Tongue (tissue), 2 donors: Measurements from ENCODE around the gene PTGES3. TPM values are rescaled to one million over a fixed set of nuclear protein-coding genes. Genes with fewer than 3 reads are reported as not detected.
A peak's percentile ranks its signal among the peaks of the same experiment; 100 is the strongest.
"Not testable (repeated sequence)": the region's sequence is repeated elsewhere in the genome, so short reads cannot be mapped to it uniquely, and the experiment has no call there.

Experiments
- DNase-seq: peaks from one replicate; pipeline ENCODE4 v3.0.0-alpha.2; 2015
- total RNA-seq: library from RNA; depleted of rRNA; stranded (reverse); fragments of >200 nt; gene quantifications from one replicate; pipeline ENCODE4 v1.2.3, GENCODE V29; 2014

The PTGES3 gene, protein sequence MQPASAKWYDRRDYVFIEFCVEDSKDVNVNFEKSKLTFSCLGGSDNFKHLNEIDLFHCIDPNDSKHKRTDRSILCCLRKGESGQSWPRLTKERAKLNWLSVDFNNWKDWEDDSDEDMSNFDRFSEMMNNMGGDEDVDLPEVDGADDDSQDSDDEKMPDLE
- 92.4 TPM for total RNA-seq

- DNase-seq = peak; percentile 100
These were observed at the start of gene PTGES3 for GRCh38 chr12:56688129-56688845. PTGES3 (minus strand) TSS chr12:56688284; CDS start chr12:56687999, 285 bp downstream.

DNA sequence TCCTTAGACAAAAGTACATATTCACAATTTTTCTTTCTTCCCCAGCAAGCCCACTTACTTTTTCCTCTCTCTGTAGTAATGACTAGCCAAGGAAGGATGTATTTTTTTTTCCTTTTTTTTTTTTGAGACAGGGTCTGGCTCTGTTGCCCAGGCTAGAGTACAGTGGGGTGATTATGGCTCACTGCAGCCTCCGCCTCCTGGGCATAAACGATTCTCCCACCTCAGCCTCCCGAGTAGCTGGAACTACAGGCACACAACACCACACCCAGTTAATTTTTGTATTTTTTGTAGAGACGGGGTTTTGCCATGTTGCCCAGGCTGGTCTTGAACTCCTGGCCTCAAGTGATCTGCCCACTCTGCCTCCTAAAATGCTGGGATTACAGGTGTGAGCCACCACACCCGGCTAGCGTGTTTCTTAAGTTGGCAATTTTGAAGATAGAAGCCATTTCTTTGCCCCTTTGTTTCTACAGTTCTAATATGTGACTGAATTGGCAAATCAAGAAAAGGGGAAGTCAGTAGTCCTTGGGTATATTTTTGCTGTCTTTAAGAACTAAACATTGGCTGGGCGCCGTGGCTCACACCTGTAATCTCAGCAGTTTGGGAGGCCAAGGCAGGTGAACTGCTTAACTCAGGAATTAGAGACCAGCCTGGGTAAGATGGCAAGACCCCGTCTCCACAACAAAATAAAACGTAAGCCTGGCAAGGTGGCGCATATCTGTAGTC lies 40.2 kb upstream of the PTGES3 start:
- DNase-seq = no peak

- not testable (repeated sequence) for DNase-seq
These were observed 38.2 kb upstream of the PTGES3 start for GRCh38 chr12:56726196-56726675.

- no peak for DNase-seq
These were observed 37.6 kb upstream of the PTGES3 start for GRCh38 chr12:56725723-56726102.

GRCh38 chr12:56724972-56725722 lies 37.1 kb upstream of the PTGES3 start, which contains the start of gene NACA:
NACA (minus strand) TSS chr12:56725299; CDS start chr12:56724521, 778 bp downstream.
- peak; percentile 98 for DNase-seq

- no peak for DNase-seq
These were observed 36.6 kb upstream of the PTGES3 start for GRCh38 chr12:56724701-56724971.

DNA sequence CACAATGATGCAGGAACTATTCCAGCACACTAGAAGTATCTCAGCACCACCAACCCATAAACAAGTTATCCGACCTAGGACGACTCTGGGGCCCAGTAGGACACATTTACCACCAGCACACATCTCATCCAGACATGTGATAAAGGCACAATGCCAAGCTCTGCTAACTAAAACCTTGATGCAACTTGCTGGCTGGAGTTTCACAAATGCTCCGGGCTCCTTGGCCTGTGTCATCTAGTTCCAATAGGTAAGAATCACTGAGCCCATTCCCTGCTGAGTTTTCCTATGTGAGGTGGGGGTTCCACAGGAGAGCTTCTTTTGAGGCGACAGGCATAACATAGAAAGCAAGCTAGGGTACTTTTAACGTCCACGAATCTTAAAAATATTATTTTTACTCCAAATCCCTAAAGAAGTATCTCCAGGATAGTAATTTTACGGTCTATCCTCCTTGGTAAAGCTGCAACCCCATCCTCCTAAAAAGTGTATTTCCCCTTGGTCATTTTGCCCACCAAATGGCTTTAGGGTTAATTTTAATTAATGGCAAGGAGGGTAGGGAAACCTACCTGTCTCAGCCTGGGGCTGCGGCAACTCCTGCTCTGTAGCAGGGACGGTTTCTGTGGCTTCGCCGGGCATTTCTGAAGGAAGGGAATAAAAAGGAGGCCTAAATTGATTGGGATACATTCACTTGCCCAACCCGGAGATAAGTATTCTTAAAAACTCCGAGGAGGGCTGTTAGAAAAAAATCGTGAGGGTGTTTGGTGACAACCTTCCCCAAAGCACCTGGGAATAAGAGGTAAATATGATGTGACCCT lies 36.0 kb upstream of the PTGES3 start:
- DNase-seq = peak; percentile 81

- DNase-seq = peak; percentile 88
These were observed 35.3 kb upstream of the PTGES3 start for GRCh38 chr12:56723352-56723751.

DNA sequence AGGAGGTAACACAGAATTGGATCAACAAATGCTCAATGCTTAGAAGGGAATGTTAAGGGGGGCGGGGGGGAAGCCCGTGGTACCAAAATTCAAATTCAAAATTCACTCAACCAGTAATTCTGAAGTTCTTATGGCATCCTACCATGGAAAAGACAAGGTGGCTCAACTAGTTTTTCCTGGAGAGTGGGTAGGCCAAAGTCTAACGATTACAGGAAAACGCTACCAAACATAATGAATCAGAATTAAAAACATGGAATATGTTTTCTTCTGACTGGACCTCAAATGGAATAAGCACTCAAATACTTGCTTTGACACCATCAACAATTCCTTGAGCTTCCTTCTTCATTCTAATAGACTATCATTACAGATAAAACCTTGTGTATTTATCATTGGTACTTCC lies 34.7 kb upstream of the PTGES3 start:
- DNase-seq = no peak

- DNase-seq = peak; percentile 64
These were observed 33.6 kb upstream of the PTGES3 start for GRCh38 chr12:56721721-56722120.

DNA sequence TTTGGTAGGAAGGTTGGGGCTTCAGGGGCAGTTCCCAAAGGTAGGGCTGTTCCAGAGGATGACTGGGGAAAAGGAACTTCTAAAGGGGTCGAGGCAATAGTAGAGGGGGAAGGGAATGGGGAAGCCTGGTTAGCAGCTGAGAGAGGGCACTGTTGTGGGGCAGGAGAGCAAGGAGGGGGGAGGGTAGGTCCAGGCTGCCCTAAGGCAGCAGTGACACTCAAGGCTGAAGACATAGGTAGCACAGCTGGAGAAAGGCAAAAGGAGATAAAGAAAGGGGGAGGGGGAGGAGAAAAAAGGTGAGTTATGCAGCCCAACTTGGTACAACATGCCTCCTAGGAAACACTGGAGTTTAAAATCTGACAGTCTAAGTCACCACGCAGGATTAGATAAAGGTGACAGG lies 33.1 kb upstream of the PTGES3 start:
- no peak for DNase-seq

DNA sequence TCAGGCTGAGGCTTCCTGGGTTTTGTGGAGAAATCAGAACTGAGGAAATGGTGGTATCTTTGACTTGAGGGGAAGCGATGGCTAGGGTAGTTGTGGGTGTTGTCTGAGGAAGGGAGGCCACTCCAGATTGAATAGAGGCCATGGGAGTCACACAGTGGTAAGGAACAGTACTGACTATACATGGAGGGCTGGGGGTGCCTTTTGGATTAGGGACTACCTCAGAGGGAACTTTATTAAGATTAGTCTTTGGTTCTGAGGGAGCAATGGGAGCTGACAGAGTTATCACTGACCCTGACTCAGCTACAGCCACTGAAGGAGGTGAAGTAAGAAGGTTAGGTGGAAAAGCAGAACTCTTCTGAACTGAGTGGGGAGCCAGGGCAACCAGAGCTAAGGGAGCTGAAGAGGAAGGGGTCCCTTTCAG lies 32.7 kb upstream of the PTGES3 start:
- no peak for DNase-seq

DNA sequence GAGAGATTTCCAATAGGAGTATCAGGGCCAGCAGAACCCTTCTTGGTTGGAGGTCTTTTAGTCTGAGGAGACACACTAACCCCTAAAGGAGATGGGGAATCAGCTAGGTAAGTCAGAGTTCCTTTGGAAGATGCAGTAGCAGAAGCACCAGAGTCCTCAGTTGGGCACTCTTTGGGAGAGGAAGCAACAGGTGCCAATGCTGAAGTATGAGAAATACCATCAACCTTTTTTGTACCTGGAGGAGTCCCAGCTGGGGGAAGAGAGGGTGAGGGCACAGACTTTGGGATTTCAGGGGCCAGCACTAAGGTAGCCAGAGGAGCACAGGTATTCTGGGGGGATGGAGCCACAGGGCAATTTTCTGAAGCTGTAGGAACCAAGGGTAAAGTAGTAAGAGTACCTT lies 31.0 kb upstream of the PTGES3 start:
- DNase-seq = no peak

DNA sequence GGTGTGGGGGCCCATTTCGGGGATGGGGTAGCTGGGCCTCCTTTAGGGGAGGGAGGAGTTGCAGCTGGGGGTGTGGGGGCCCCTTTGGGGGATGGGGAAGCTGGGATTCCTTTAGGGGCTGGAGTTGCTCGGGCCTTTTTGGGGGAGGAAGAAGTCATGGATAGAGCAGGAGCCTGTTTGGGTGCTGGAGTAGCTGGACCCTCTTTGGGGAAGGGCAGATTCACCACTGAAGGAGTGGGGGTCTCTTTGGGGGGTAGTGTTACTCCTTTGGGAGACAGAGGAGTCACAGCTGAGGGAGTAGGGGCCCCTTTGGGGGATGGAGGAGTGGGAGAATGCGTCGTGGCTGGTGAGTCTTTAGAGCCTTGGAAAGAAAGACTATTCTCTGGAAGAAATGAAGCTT lies 30.6 kb upstream of the PTGES3 start:
- DNase-seq = no peak

GRCh38 chr12:56718149-56718548 lies 30.1 kb upstream of the PTGES3 start:
- no peak for DNase-seq

DNA sequence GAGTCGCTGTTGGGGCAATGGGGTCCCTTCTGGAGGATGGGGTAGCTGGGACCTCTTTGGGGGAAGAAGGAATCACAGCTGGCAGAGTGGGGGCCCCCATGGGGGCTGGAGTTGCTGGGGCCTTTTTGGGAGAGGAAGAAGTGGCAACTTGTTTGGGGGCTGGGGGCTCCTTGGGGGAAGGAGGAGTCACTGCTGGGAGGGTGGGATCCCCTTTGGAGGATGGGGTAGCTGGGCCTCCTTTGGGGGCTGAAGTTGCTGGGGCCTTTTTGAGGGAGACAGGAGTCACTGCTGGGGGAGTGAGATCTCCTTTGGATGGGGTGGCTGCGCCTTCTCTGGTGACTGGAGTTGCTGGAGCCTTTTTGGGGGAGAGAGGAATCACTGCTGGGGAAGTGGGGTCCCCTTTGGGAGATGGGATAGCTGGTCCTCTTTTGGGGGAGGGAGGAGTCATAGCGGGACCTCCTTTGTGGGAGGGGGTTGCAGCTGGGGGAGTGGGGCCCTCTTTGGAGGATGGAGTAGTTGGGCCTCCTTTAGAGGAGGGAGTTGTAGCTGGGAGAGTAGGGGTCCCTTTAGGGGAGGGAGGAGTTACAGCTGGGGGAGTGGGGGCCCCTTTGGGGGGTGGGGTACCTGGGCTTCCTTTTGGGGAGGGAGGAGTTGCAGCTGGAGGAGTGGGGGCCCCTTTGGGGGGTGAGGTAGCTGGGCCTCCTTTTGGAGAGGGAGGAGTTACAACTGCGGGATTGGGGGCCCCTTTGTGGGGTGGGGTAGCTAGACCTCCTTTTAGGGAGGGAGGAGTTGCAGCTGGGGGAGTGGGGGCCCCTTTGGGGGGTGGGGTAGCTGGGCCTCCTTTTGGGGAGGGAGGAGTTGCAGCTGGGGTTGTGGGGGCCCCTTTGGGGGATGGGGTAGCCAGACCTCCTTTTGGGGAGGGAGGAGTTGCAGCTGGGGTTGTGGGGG lies 29.1 kb upstream of the PTGES3 start:
- no peak for DNase-seq

- no peak for DNase-seq
These were observed 28.4 kb upstream of the PTGES3 start for GRCh38 chr12:56716458-56716857.

GRCh38 chr12:56715798-56716197 lies 27.7 kb upstream of the PTGES3 start:
- no peak for DNase-seq

DNA sequence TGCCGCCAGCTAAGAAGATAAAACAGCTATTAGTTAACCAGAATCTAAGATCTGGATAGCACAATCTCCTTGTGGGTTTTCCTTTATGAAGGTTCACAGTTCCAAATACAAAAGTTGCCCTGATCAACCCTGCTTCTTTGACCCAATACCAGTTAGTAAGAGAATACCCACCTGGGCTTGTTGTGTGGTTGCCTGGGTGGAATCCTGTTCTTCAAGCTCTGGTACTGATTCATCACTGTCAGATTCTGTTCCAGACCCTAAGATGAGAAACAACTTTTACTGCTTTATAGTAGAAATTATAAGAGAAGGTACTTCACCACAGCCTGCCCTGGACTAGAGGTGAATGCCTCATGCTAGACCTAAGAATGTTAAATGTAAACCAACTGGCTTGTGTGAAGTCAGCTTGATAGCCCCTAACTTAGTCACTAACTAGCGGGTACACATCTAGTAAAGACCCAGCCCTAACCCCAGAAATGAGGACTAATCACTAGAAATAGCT lies 26.4 kb upstream of the PTGES3 start:
- DNase-seq = no peak

DNA sequence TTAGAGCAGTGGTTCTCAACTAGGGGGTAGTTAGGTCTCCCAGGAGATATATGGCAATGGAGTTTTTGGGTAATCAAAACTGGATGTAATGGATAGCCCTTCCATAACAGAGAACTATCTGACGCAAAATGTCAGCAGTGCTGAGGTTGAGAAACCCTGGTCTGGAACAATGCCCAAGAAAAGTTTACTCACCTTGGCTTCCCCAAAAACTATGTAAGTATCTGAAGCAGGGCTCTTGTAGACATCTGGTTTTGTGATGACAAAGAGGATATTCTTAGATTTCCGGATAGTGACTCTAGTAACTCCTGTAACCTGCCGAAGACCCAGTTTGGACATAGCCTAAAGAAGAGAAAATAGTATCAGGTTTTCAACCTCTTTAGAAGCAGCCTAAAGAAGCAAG lies 25.3 kb upstream of the PTGES3 start:
- DNase-seq = no peak
